Neural cell (in vitro differentiated cells): Measurements from ENCODE around the gene EEIG1.

Source experiments
- CTCF ChIP-seq: fragments of 450-650 bp; IDR thresholded peaks from 2 replicates; pipeline ENCODE4 v1.5.1; 2014; ENCODE audit warnings: antibody characterized with exemption, mild to moderate bottlenecking, moderate library complexity; ENCODE audit not compliant: poor library complexity, severe bottlenecking
- EP300 ChIP-seq: fragments of 450-650 bp; conservative IDR thresholded peaks from 2 replicates; pipeline ENCODE4 v1.6.1; 2014; ENCODE audit warnings: antibody characterized with exemption, mild to moderate bottlenecking, moderate library complexity; ENCODE audit not compliant: poor library complexity, severe bottlenecking
- POLR2AphosphoS5 ChIP-seq: IDR thresholded peaks from 2 replicates; pipeline ENCODE4 v1.6.1; 2012

GRCh38 chr9:127979333-127980059 lies 1.3 kb downstream of the EEIG1 start:
- TF ChIP-seq POLR2AphosphoS5 (peak; percentile 6), CTCF (no peak), EP300 (no peak)
